ENCODE results near the gene PPP2R5C. TPM values are rescaled to one million over a fixed set of nuclear protein-coding genes. Genes with fewer than 3 reads are reported as not detected.
A peak's percentile ranks its signal among the peaks of the same experiment; 100 is the strongest.

The PPP2R5C gene
- total RNA-seq, 6 donors from 2014 or later: 105 to 208 (median 133) TPM

DNA sequence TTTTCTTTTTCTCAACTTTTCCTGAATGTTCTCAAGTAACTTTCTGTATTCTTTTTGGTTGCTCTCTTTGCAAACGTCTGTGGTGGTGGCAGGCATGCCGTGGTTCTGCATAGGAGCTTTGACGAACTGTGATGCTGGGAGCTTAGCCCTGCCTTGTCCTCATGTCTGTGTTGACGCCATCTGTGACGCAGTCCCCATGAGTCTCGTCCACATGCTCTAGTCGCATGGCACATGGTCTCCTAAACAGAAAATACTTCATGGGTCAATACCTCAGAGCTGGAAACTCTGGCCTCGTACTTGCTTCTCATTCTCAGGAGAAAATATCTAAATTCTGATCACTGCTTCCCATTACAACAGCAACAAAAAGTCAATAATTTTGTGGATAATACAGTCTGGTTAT, 152.6 kb downstream of the PPP2R5C start:
- peaks cover 14 to 87% (median 60%) of the 10 kb centered on the region in 4 donors for H3K36me3 ChIP-seq
- H3K4me1 ChIP-seq: no peaks in the 10 kb centered on the region
- 92 to 93% methylated on average over 8 of the region's 8 CpGs for WGBS, 2 donors
- no peak overlapping the region for H3K4me3 ChIP-seq
- ATAC-seq (ENCODE audit: low FRiP score in 2 of 2) (no peak), DNase-seq (no peak)
- H3K27me3 ChIP-seq: no peaks in the 10 kb centered on the region
- H3K27ac ChIP-seq: no peak overlapping the region
- TF ChIP-seq EP300 (IDR thresholded peaks at IDR 0.05) (no peak), POLR2AphosphoS5 (IDR thresholded peaks at IDR 0.05) (no peak), POLR2A (IDR thresholded peaks at IDR 0.05) (no peak)
- TF ChIP-seq, protein P1, sequence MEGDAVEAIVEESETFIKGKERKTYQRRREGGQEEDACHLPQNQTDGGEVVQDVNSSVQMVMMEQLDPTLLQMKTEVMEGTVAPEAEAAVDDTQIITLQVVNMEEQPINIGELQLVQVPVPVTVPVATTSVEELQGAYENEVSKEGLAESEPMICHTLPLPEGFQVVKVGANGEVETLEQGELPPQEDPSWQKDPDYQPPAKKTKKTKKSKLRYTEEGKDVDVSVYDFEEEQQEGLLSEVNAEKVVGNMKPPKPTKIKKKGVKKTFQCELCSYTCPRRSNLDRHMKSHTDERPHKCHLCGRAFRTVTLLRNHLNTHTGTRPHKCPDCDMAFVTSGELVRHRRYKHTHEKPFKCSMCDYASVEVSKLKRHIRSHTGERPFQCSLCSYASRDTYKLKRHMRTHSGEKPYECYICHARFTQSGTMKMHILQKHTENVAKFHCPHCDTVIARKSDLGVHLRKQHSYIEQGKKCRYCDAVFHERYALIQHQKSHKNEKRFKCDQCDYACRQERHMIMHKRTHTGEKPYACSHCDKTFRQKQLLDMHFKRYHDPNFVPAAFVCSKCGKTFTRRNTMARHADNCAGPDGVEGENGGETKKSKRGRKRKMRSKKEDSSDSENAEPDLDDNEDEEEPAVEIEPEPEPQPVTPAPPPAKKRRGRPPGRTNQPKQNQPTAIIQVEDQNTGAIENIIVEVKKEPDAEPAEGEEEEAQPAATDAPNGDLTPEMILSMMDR (IDR thresholded peaks at IDR 0.05): no peak
- no peaks in the 10 kb centered on the region for H3K9me3 ChIP-seq

DNA sequence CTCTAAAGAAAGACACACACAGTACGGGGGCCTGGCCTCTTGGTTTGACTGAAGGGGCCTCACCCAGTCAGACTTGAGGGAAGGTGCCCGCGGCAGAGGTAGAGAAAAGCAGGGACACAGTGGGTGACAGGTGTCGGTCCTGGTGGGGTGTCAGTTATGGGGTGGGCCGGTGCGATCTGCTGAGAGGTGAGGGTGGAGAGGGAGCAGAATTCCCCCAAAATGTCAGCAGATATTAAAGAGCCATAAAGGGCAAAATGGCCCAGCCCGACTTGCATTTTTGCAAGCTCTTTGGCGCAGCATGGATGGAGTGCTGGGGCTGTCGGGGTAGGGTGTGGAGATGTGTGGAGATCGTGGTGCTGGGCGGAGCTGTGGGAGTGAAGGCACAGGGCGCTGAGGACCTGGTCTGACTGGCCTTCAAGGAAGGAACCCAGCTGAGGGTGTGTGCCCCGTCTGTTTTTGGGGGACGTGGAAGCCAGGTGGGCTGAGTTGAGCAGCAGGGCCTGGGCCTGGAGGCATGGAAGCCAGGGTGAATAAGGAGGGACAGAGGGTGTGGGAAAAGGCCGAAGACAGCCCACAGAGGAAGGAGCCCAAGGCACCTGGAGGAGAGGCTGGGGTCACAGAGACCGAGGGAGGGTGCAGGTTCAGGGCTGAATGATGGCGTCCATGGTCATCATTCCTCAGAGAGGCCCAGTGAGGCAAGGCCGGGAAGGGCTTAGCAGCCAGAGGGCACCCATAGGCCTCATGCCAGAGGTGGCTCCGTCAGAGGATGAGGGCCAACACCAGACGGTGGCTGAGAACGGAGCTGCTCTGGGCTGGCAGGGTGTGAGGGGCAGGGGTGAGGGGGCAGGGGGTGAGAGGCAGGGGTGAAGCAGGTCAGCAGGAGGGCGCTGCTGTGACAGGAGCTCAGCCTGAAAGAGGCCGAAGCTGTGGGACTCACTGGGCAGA, 154.6 kb downstream of the PPP2R5C start:
- Histone ChIP-seq H3K27me3 (no peaks in the 10 kb centered on the region), H3K4me1 (no peaks in the 10 kb centered on the region), H3K4me3 (no peak overlapping the region), H3K9me3 (no peaks in the 10 kb centered on the region), H3K27ac (no peak overlapping the region), H3K36me3 (peaks cover 9 to 78% (median 46%) of the 10 kb centered on the region in 4 donors)
- WGBS, 2 donors: 93 to 95% methylated on average over 21 to 23 of the region's 23 CpGs
- ATAC-seq (ENCODE audit: low FRiP score in 2 of 2) (peak; percentile 8 to 60), DNase-seq (no peak)
- TF ChIP-seq, protein P1 (IDR thresholded peaks at IDR 0.05): no peak

DNA sequence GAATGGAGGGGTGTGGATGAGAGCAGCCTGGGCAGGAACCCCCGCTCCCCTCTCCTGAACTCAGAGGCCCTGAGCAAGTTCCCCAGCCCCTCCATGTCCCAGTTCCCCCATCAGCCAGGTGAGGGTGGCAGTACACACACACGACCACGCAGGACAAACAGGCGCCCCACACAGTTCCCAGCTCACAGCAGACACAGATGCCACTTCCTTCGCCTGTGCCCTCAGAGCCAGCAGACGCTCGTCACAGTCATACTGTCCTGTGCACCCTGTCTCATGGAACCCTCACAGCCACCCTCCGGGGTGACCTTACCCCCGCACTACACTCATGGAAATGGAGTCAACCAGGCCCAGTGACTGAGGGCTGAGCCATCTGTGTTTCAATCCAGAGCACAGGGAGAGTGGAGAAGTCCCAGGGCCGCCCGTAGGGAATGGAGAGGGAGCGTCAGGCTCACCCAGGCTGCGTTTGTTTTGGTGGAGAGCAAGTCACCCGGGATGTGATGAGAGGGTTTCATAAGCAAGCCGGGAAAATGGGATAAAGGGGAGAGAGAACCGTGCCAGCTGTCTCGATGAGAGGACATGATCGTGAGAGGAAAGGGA, 155.4 kb downstream of the PPP2R5C start:
- no peak for DNase-seq
- no peak for TF ChIP-seq EP300 (IDR thresholded peaks at IDR 0.05)
- TF ChIP-seq, protein P1 (IDR thresholded peaks at IDR 0.05): no peak
- H3K36me3 ChIP-seq: peaks cover 9 to 79% (median 46%) of the 10 kb centered on the region in 4 donors
- H3K4me1 ChIP-seq: no peaks in the 10 kb centered on the region
- ATAC-seq (ENCODE audit: low FRiP score in 2 of 2): peak; percentile 14 to 56
- H3K27me3 ChIP-seq: no peaks in the 10 kb centered on the region
- no peaks in the 10 kb centered on the region for H3K9me3 ChIP-seq
- no peak overlapping the region for H3K4me3 ChIP-seq
- 83 to 89% methylated on average over 18 of the region's 18 CpGs for WGBS, 2 donors
- H3K27ac ChIP-seq: no peak overlapping the region

DNA sequence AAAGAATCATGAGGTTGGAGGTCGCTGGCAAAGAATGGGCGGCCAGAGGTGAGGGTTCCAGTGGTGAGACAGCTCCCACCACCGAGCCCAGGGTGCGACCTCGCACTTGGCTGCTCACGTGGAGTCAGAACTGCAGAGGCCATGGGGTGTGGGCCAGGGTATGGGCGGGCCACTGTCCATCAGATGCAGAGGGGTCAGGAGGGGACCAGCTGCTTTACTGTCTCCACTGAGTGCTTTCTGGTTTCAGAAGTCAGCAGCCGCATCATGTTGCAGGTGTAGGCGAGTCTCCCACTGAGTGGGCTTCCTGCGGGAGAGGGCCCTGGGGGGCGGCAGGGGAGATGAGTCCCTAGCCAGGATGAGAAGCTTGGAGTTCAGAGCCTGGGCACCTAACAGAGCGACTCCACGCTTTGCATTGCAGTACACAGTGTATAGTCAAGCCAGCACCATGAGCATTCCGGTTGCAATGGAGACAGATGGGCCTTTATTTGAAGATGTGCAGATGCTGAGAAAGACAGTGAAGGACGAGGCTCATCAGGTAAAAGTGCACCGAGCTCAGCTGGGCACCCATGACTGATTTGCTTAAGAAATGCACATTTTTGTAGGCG, 156.0 kb downstream of the PPP2R5C start:
- WGBS, 2 donors: 87 to 90% methylated on average over 15 to 17 of the region's 17 CpGs
- H3K4me3 ChIP-seq: no peak overlapping the region
- H3K9me3 ChIP-seq: no peaks in the 10 kb centered on the region
- H3K27me3 ChIP-seq: no peaks in the 10 kb centered on the region
- H3K27ac ChIP-seq: no peak overlapping the region
- H3K4me1 ChIP-seq: no peaks in the 10 kb centered on the region
- ATAC-seq (ENCODE audit: low FRiP score in 2 of 2) (no peak), DNase-seq (no peak)
- TF ChIP-seq, protein P1 (IDR thresholded peaks at IDR 0.05): no peak
- TF ChIP-seq POLR2A (IDR thresholded peaks at IDR 0.05): no peak
- no peak for TF ChIP-seq EP300 (IDR thresholded peaks at IDR 0.05)
- no peak for TF ChIP-seq POLR2AphosphoS5 (IDR thresholded peaks at IDR 0.05)
- H3K36me3 ChIP-seq: peaks cover 9 to 79% (median 43%) of the 10 kb centered on the region in 4 donors

Measured in upper lobe of left lung (tissue), 6 donors.